Endothelial cell of umbilical vein (primary cell): ENCODE results near the gene RAP1GAP2. TPM values are rescaled to one million over a fixed set of nuclear protein-coding genes. Genes with fewer than 3 reads are reported as not detected.

Experiments used
- BruUV-seq: library from RNA; stranded (reverse); fragments of 400-500 nt; replicated peaks from 2 replicates; lab custom pipeline; 2021; lab: Mats Ljungman, UMichigan
- CTCF ChIA-PET: fragments of 300-600, 350-600 bp; sonication (Branson Sonifier 250); formaldehyde crosslinking; loops from one replicate; lab custom pipeline; 2021; ENCODE audit warnings: antibody characterized with exemption, inconsistent platforms; lab: Charles Lee
- POLR2A ChIA-PET: fragments of 300-600, 350-600 bp; sonication (Branson Sonifier 250); formaldehyde crosslinking; loops from one replicate; lab custom pipeline; 2021; ENCODE audit warnings: antibody characterized with exemption, inconsistent platforms; lab: Charles Lee
- DNase-seq: peaks from one replicate; pipeline ENCODE4 v3.0.0-alpha.2; 2011; ENCODE audit warnings: low read depth, low spot score
- FAIRE-seq: peaks from 2 replicates; lab custom pipeline; 2011; peaks lifted over from hg19 to GRCh38; lab: Jason Lieb, UNC
- H2AFZ ChIP-seq: 2 replicates; pipeline ENCODE4 v1.6.0; 2012; ENCODE audit warnings: low read depth, low read length, control low read depth, inconsistent platforms
- H3K27ac ChIP-seq: 2 replicates; pipeline ENCODE4 v1.5.1; 2011; ENCODE audit warnings: low read depth, mild to moderate bottlenecking, control low read depth, low read length, moderate library complexity; ENCODE audit not compliant: insufficient read depth
- H3K27me3 ChIP-seq, 2 experiments: 2 replicates each; pipeline versions ENCODE4 v1.6.0 to v1.6.1; 2011; ENCODE audit warnings: low read length in 2 of 2, mixed read lengths in 1 of 2; ENCODE audit not compliant: control insufficient read depth in 2 of 2, insufficient read depth in 2 of 2
- H3K36me3 ChIP-seq, 2 experiments: 2 replicates in 1 of 2; 3 replicates in 1 of 2; pipeline ENCODE4 v1.5.1; 2011; ENCODE audit warnings: low read length in 2 of 2, mild to moderate bottlenecking in 1 of 2, moderate library complexity in 1 of 2; ENCODE audit not compliant: control insufficient read depth in 2 of 2, insufficient read depth in 2 of 2; ENCODE audit errors: extremely low read depth in 1 of 2
- H3K4me1 ChIP-seq: 3 replicates; pipeline ENCODE4 v1.5.1; 2011; ENCODE audit warnings: mild to moderate bottlenecking, low read length; ENCODE audit not compliant: control insufficient read depth, insufficient read depth; ENCODE audit errors: extremely low read depth
- H3K4me2 ChIP-seq: 2 replicates; pipeline ENCODE4 v1.6.1; 2011; ENCODE audit warnings: low read length, control low read depth, mixed read lengths; ENCODE audit not compliant: insufficient read depth
- H3K4me3 ChIP-seq, 3 experiments: fragments of 200-600 bp in 1 of 3; sonication (generic), shearing (Covaris generic) in 1 of 3; replicated peaks in 1 of 3; 2 replicates each; pipeline ENCODE4 v1.5.1; 2011 to 2016; ENCODE audit warnings: control low read depth in 3 of 3, low read length in 3 of 3, mild to moderate bottlenecking in 2 of 3, inconsistent platforms in 1 of 3, low read depth in 1 of 3, moderate library complexity in 1 of 3; ENCODE audit not compliant: insufficient read depth in 1 of 3
- H3K79me2 ChIP-seq: 2 replicates; pipeline ENCODE4 v1.6.0; 2012; ENCODE audit warnings: low read length, inconsistent platforms; ENCODE audit not compliant: control insufficient read depth, insufficient read depth
- H3K9ac ChIP-seq: replicated peaks from 2 replicates; pipeline ENCODE3; 2011; ENCODE audit warnings: low read length, control low read depth; ENCODE audit not compliant: insufficient read depth; ENCODE audit errors: extremely low read depth
- H3K9me1 ChIP-seq: replicated peaks from 3 replicates; pipeline ENCODE4 v1.6.0; 2011; ENCODE audit warnings: mild to moderate bottlenecking, low read length; ENCODE audit not compliant: control insufficient read depth, insufficient read depth; ENCODE audit errors: extremely low read depth
- H3K9me3 ChIP-seq: replicated peaks from 2 replicates; pipeline ENCODE4 v1.5.1; 2012; ENCODE audit warnings: low read length, inconsistent platforms; ENCODE audit not compliant: control insufficient read depth, insufficient read depth
- H4K20me1 ChIP-seq: replicated peaks from 2 replicates; pipeline ENCODE3; 2011; ENCODE audit warnings: mild to moderate bottlenecking, low read length; ENCODE audit not compliant: control insufficient read depth, insufficient read depth; ENCODE audit errors: extremely low read depth
- EZH2 ChIP-seq: IDR thresholded peaks from 2 replicates; pipeline ENCODE4 v1.6.1; 2012; ENCODE audit warnings: borderline replicate concordance, low read depth, mild to moderate bottlenecking, moderate library complexity, low read length, inconsistent platforms; ENCODE audit not compliant: severe bottlenecking
- FOS ChIP-seq: IDR thresholded peaks from 2 replicates; pipeline ENCODE4 v1.6.1; 2011; ENCODE audit warnings: mild to moderate bottlenecking, low read length, moderate library complexity, borderline replicate concordance; ENCODE audit not compliant: insufficient read depth
- GATA2 ChIP-seq: IDR thresholded peaks from 2 replicates; pipeline ENCODE4 v1.7.0; 2011; ENCODE audit warnings: low read depth, mild to moderate bottlenecking, moderate library complexity, mixed read lengths, low read length; ENCODE audit not compliant: insufficient read length, insufficient read depth
- MYC ChIP-seq: IDR thresholded peaks from one replicate; pipeline ENCODE4 v1.6.1; 2011; ENCODE audit warnings: mild to moderate bottlenecking, low read depth, low read length
- POLR2A ChIP-seq: IDR thresholded peaks from 2 replicates; pipeline ENCODE4 v1.6.1; 2012; ENCODE audit warnings: low read depth, mild to moderate bottlenecking, control low read depth, low read length
- dilution Hi-C: fragments of 300-500 bp; cut with MboI; formaldehyde crosslinking; loops from one replicate; pipeline ENCODE4 v1.15.0; 2019; ENCODE audit warnings: low sequenced_read_pairs; ENCODE audit not compliant: extremely low pct_ligation_motif_present
- intact Hi-C: fragments of 100-400 bp; cut with micrococcal nuclease; formaldehyde crosslinking; loops from one replicate; pipeline ENCODE4 v1.10.0; 2022
- polyA plus RNA-seq, 4 experiments: library from polyadenylated mRNA; depleted of rRNA in 3 of 4; stranded (reverse) in 3 of 4; unstranded in 1 of 4; fragments of >200 nt; gene quantifications; 2 replicates each; pipeline versions ENCODE4 v1.2.1 to v1.2.3, GENCODE V29; 2011 to 2012; ENCODE audit warnings: missing spikeins in 1 of 4
- total RNA-seq: library from RNA; stranded (reverse); gene quantifications from 2 replicates; pipeline ENCODE4 v1.2.3, GENCODE V29; 2021
- TF ChIP-seq, protein P1 (sequence below), 2 donors: IDR thresholded peaks; 1 replicate in 1 of 2; 2 replicates in 1 of 2; pipeline ENCODE4 v1.5.1; 2011; ENCODE audit warnings: low read length in 2 of 2, mild to moderate bottlenecking in 2 of 2, moderate library complexity in 2 of 2, control low read depth in 1 of 2, inconsistent platforms in 1 of 2, low read depth in 1 of 2; ENCODE audit not compliant: insufficient read depth in 1 of 2; ENCODE audit errors: extremely low read depth in 1 of 2

RAP1GAP2 gene
- total and polyA plus RNA-seq, 2 donors (not counting 3 experiments of a cell fraction or from before 2014, with no cell fraction given), result 1.4 to 3.6 TPM

DNA sequence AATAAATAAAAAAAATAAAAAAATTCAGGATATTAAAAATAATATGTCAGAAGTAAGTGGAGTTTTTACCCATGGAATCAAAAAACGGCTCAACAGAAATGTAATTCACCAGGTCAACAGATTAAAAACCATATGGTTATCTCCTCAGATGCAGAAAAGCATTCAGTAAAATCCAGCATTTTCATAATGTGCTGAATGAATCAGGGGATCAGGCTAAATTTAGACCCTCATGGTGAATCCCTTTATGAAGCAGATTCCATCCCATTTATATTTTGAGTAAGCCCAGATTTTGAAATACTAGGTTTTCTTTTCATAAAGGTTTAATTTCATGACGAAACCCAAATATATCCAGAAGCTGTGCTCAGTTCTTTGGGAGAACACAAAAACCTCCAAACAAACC lies 182.8 kb downstream of the RAP1GAP2 start:
- Histone ChIP-seq H3K9me1 (no peaks in the 10 kb centered on the region), H3K27ac (no peak overlapping the region), H3K79me2 (no peaks in the 10 kb centered on the region), H3K4me1 (no peaks in the 10 kb centered on the region), H3K27me3 (peaks cover 0 to 2% of the 10 kb centered on the region in 2 experiments), H3K4me2 (no peak overlapping the region), H3K9me3 (no peaks in the 10 kb centered on the region), H2AFZ (no peak overlapping the region), H3K36me3 (no peaks in the 10 kb centered on the region), H3K4me3 (no peak overlapping the region), H3K9ac (no peak overlapping the region), H4K20me1 (no peaks in the 10 kb centered on the region)
- DNase-seq (no peak), FAIRE-seq (no peak)
- no peak for TF ChIP-seq FOS
- TF ChIP-seq GATA2, result no peak
- TF ChIP-seq EZH2, result no peak
- TF ChIP-seq, protein P1, sequence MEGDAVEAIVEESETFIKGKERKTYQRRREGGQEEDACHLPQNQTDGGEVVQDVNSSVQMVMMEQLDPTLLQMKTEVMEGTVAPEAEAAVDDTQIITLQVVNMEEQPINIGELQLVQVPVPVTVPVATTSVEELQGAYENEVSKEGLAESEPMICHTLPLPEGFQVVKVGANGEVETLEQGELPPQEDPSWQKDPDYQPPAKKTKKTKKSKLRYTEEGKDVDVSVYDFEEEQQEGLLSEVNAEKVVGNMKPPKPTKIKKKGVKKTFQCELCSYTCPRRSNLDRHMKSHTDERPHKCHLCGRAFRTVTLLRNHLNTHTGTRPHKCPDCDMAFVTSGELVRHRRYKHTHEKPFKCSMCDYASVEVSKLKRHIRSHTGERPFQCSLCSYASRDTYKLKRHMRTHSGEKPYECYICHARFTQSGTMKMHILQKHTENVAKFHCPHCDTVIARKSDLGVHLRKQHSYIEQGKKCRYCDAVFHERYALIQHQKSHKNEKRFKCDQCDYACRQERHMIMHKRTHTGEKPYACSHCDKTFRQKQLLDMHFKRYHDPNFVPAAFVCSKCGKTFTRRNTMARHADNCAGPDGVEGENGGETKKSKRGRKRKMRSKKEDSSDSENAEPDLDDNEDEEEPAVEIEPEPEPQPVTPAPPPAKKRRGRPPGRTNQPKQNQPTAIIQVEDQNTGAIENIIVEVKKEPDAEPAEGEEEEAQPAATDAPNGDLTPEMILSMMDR (IDR thresholded peaks at IDR 0.05; ENCODE audit: extremely low read depth in 1 of 2, insufficient read depth in 1 of 2, low read depth in 1 of 2, low read length in 2 of 2), result no peak
- no TSS peak for BruUV-seq
- dilution Hi-C loops (no loop called here), intact Hi-C loops (no loop called here)
- CTCF ChIA-PET, result no interaction called here
- POLR2A ChIA-PET, result no interaction called here

DNA sequence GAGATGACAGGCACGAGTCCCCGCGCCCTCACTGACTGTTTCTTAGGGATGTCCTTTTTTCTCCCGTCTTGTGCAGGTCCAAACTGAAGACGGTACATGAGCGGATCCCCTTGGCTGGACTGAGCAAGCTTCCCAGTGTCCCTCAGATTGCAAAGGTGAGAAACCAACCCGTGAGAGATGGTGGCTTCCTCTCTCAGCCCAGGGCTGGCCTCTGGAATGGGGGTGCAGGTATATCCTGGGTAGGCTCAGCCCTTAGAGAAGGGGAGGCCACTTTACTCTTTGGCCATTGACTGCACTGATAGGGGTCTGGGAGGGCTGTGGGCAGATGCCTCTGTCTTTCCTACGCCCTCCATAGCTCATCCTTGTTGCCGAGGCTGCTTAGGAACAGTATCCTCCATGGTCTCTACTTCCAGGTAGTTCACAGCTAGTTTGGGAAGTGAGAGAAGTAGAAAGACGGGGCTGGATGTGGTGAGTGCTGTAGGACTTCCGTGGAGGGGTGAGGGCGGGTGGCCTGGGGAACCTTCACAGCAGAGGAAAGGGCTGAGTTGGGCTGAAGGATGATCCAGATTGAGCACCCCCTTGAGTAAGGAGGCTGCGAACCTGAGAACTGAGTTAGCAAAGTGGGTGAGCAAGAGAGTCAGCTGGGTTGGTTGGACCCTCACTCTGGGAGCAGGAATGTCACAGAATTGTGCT lies 184.1 kb downstream of the RAP1GAP2 start:
- Histone ChIP-seq H3K27me3 (peaks cover 0 to 2% of the 10 kb centered on the region in 2 experiments), H3K4me2 (no peak overlapping the region), H3K9me3 (no peaks in the 10 kb centered on the region), H3K4me1 (no peaks in the 10 kb centered on the region), H2AFZ (no peak overlapping the region), H3K9ac (no peak overlapping the region), H3K9me1 (no peaks in the 10 kb centered on the region), H3K36me3 (no peaks in the 10 kb centered on the region), H3K4me3 (no peak overlapping the region), H4K20me1 (no peaks in the 10 kb centered on the region), H3K27ac (no peak overlapping the region), H3K79me2 (no peaks in the 10 kb centered on the region)
- BruUV-seq, result no TSS peak
- CTCF ChIA-PET, result interaction anchor here (0.7 kb wide), 1 partner anchor 29 kb away, joined by 3 read pairs; no protein-coding TSS in a partner anchor
- intact Hi-C loops (no loop called here), dilution Hi-C loops (no loop called here)
- POLR2A ChIA-PET, result no interaction called here
- TF ChIP-seq MYC (no peak), POLR2A (no peak)
- no peak for FAIRE-seq
- DNase-seq, result no peak
